AG04450 (cell line): ENCODE measurements around the gene SMAD3. TPM values are rescaled to one million over a fixed set of nuclear protein-coding genes. Genes with fewer than 3 reads are reported as not detected.

Source experiments
- CTCF ChIA-PET: fragments of 300-600, 350-600 bp; formaldehyde crosslinking; extraction: SDS; loops from one replicate; lab custom pipeline; 2022; ENCODE audit warnings: antibody characterized with exemption, inconsistent platforms; lab: Charles Lee
- POLR2A ChIA-PET: fragments of 350-600 bp; formaldehyde crosslinking; extraction: SDS; loops from one replicate; lab custom pipeline; 2021; ENCODE audit warnings: antibody characterized with exemption, inconsistent platforms; lab: Yijun Ruan, JAX
- DNase-seq: peaks from one replicate; pipeline ENCODE4 v3.0.0-alpha.2; 2011; ENCODE audit warnings: low read depth, low spot score
- H3K27ac ChIP-seq: one replicate; pipeline ENCODE4 v1.5.1; 2012; ENCODE audit warnings: low read depth, low read length, control low read depth
- H3K27me3 ChIP-seq: one replicate; pipeline ENCODE4 v1.6.0; 2012; ENCODE audit warnings: low read length; ENCODE audit not compliant: control insufficient read depth, insufficient read depth
- H3K4me3 ChIP-seq: 2 replicates; pipeline ENCODE4 v1.5.1; 2011; ENCODE audit warnings: mild to moderate bottlenecking, low read depth, low read length, control low read depth
- H3K9me3 ChIP-seq: 2 replicates; pipeline ENCODE4 v1.5.1; 2012; ENCODE audit warnings: low read length; ENCODE audit not compliant: control insufficient read depth, insufficient read depth
- CTCF ChIP-seq: IDR thresholded peaks from 2 replicates; pipeline ENCODE4 v1.5.1; 2011; ENCODE audit warnings: low read depth, low read length, control low read depth, inconsistent platforms
- polyA plus RNA-seq: library from polyadenylated mRNA; depleted of rRNA; stranded (reverse); fragments of >200 nt; gene quantifications from 2 replicates; pipeline ENCODE4 v1.2.3, GENCODE V29; 2011

Gene SMAD3
- polyA plus RNA-seq, 1 experiment, result 115 TPM

GRCh38 chr15:67040277-67040676 lies 25.1 kb upstream of the SMAD3 start:
- ChIA-PET CTCF (no interaction called here), POLR2A (no interaction called here)
- TF ChIP-seq CTCF, result no peak
- peaks cover 2% of the 10 kb centered on the region for H3K27me3 ChIP-seq
- no peak for DNase-seq
- H3K9me3 ChIP-seq, result no peaks in the 10 kb centered on the region
- no peak overlapping the region for H3K4me3 ChIP-seq
- H3K27ac ChIP-seq, result no peak overlapping the region

- CTCF ChIA-PET, result interaction anchor here (0.9 kb wide), 1 partner anchor 12 kb away, joined by 4 read pairs; no protein-coding TSS in a partner anchor
- POLR2A ChIA-PET, result interaction anchor here (0.6 to 2.8 kb wide), 8 partner anchors 9 to 76 kb away, joined by 3 to 12 read pairs (median 4); partner anchors contain the start of gene SMAD3
- TF ChIP-seq CTCF, result no peak
- DNase-seq, result no peak
- H3K27me3 ChIP-seq, result peaks cover 2% of the 10 kb centered on the region
- no peaks in the 10 kb centered on the region for H3K9me3 ChIP-seq
- no peak overlapping the region for H3K4me3 ChIP-seq
- peak overlapping the region; percentile 62 for H3K27ac ChIP-seq
Observed at GRCh38 chr15:67042551-67043142, 22.8 kb upstream of the SMAD3 start.

- DNase-seq, result no peak
- CTCF ChIA-PET, result no interaction called here
- Histone ChIP-seq H3K9me3 (no peaks in the 10 kb centered on the region), H3K27ac (peak overlapping the region; percentile 98), H3K27me3 (no peaks in the 10 kb centered on the region), H3K4me3 (no peak overlapping the region)
- no peak for TF ChIP-seq CTCF
- POLR2A ChIA-PET, result interaction anchor here (0.7 to 2.8 kb wide), 4 partner anchors 19 to 1118 kb away, joined by 3 to 12 read pairs (median 4); no protein-coding TSS in a partner anchor
Observed at GRCh38 chr15:67043939-67044771, 21.2 kb upstream of the SMAD3 start.

GRCh38 chr15:67047149-67047661 lies 18.2 kb upstream of the SMAD3 start:
- Histone ChIP-seq H3K27me3 (no peaks in the 10 kb centered on the region), H3K27ac (no peak overlapping the region), H3K9me3 (no peaks in the 10 kb centered on the region), H3K4me3 (no peak overlapping the region)
- POLR2A ChIA-PET, result interaction anchor here (0.6 kb wide), 1 partner anchor 18 kb away, joined by 3 read pairs; the partner anchor contains the start of gene SMAD3
- TF ChIP-seq CTCF, result no peak
- CTCF ChIA-PET, result interaction anchor here (0.7 kb wide), 1 partner anchor 15 kb away, joined by 13 read pairs; no protein-coding TSS in a partner anchor
- DNase-seq, result no peak
